GM23248 (cell line): Measurements from ENCODE around the gene PIP5K1C.

Experiments
- EZH2 ChIP-seq: fragments of 200-600 bp; sonication (generic); IDR thresholded peaks from 2 replicates; pipeline ENCODE4 v1.6.1; 2018; ENCODE audit warnings: antibody characterized with exemption, mild to moderate bottlenecking; ENCODE audit not compliant: insufficient read depth, poor library complexity, severe bottlenecking
- EZH2phosphoT487 ChIP-seq: fragments of 200-600 bp; sonication (generic); IDR thresholded peaks from 2 replicates; pipeline ENCODE4 v1.6.1; 2018; ENCODE audit warnings: antibody characterized with exemption, moderate library complexity, mild to moderate bottlenecking, low read depth; ENCODE audit not compliant: insufficient read depth

GRCh38 chr19:3697094-3697493 lies 3.2 kb downstream of the PIP5K1C start:
- TF ChIP-seq EZH2: no peak
- TF ChIP-seq EZH2phosphoT487: no peak
